PC-9 (cell line): ENCODE results near the gene CDK5RAP2.

Experiments
- CTCF ChIP-seq: fragments of 200-600 bp; sonication (generic); conservative IDR thresholded peaks from 2 replicates; pipeline ENCODE4 v1.6.1; 2017; ENCODE audit warnings: mixed run types, antibody characterized with exemption, mild to moderate bottlenecking, moderate library complexity
- EZH2 ChIP-seq: fragments of 200-600 bp; sonication (generic); IDR thresholded peaks from 2 replicates; pipeline ENCODE4 v1.8.0; 2017; ENCODE audit warnings: antibody characterized with exemption, low read depth

GRCh38 chr9:120432600-120432999 lies 147.4 kb downstream of the CDK5RAP2 start:
- TF ChIP-seq EZH2: no peak
- no peak for TF ChIP-seq CTCF
